ENCODE data around the gene EMC6. TPM values are rescaled to one million over a fixed set of nuclear protein-coding genes. Genes with fewer than 3 reads are reported as not detected.
A peak's percentile ranks its signal among the peaks of the same experiment; 100 is the strongest.

EMC6 gene
- total RNA-seq, 2 donors from 2014 or later, result 19.1 to 22.2 TPM

GRCh38 chr17:3657588-3657869 is 11.1 kb upstream of the EMC6 start:
- Histone ChIP-seq H3K4me1 (peaks cover 0 to 31% of the 10 kb centered on the region in 2 donors), H3K27ac (no peak overlapping the region), H3K4me3 (no peak overlapping the region), H3K27me3 (no peaks in the 10 kb centered on the region), H3K9me3 (no peaks in the 10 kb centered on the region), H3K36me3 (no peaks in the 10 kb centered on the region)
- TF ChIP-seq CTCF (IDR thresholded peaks at IDR 0.05), result no peak
- DNase-seq (ENCODE audit: low spot score), result no peak

GRCh38 chr17:3657874-3658783 is 10.5 kb upstream of the EMC6 start:
- Histone ChIP-seq H3K27ac (peak overlapping the region in 1 of 2 donors; percentile 80), H3K4me1 (peaks cover 0 to 31% of the 10 kb centered on the region in 2 donors), H3K9me3 (no peaks in the 10 kb centered on the region), H3K36me3 (peaks cover 4% of the 10 kb centered on the region), H3K27me3 (no peaks in the 10 kb centered on the region), H3K4me3 (no peak overlapping the region)
- no peak for DNase-seq (ENCODE audit: low spot score)
- TF ChIP-seq CTCF (IDR thresholded peaks at IDR 0.05), result no peak

GRCh38 chr17:3658784-3659449 is 9.7 kb upstream of the EMC6 start:
- H3K36me3 ChIP-seq, result peaks cover 12% of the 10 kb centered on the region

GRCh38 chr17:3659541-3660111 is 9.0 kb upstream of the EMC6 start:
- peaks cover 0 to 31% of the 10 kb centered on the region in 2 donors for H3K4me1 ChIP-seq
- peak overlapping the region; percentile 57 to 80 for H3K27ac ChIP-seq
- TF ChIP-seq CTCF (IDR thresholded peaks at IDR 0.05), result peak in 1 of 2 donors; percentile 22
- H3K4me3 ChIP-seq, result no peak overlapping the region
- no peaks in the 10 kb centered on the region for H3K9me3 ChIP-seq
- peak; percentile 86 for DNase-seq (ENCODE audit: low spot score)
- H3K27me3 ChIP-seq, result no peaks in the 10 kb centered on the region
- peaks cover 19% of the 10 kb centered on the region for H3K36me3 ChIP-seq

More at GRCh38 chr17:3658784-3659449, 9.7 kb upstream of the EMC6 start:
- TF ChIP-seq CTCF (IDR thresholded peaks at IDR 0.05), result no peak
- Histone ChIP-seq H3K9me3 (no peaks in the 10 kb centered on the region), H3K4me1 (peaks cover 0 to 31% of the 10 kb centered on the region in 2 donors), H3K27ac (peak overlapping the region; percentile 57 to 80), H3K4me3 (no peak overlapping the region), H3K27me3 (no peaks in the 10 kb centered on the region)
- DNase-seq (ENCODE audit: low spot score), result no peak

GRCh38 chr17:3660311-3660891 is 8.2 kb upstream of the EMC6 start:
- Histone ChIP-seq H3K4me3 (no peak overlapping the region), H3K9me3 (no peaks in the 10 kb centered on the region), H3K27ac (peak overlapping the region; percentile 57 to 80), H3K4me1 (peaks cover 0 to 37% of the 10 kb centered on the region in 2 donors), H3K27me3 (no peaks in the 10 kb centered on the region), H3K36me3 (peaks cover 22% of the 10 kb centered on the region)
- no peak for TF ChIP-seq CTCF (IDR thresholded peaks at IDR 0.05)
- no peak for DNase-seq (ENCODE audit: low spot score)
